NCI-H1417 (cell line): ENCODE measurements around the gene DIMT1.

Experiments used
- DNase-seq, 3 experiments: peaks; one replicate each; lab custom pipeline; 2025; lab: John Stamatoyannopoulos, UW

Gene DIMT1

GRCh38 chr5:62403411-62404250 is at the start of gene DIMT1:
Gene DIMT1 (minus strand): TSS chr5:62403905. CDS start chr5:62403772, 133 bp downstream.
- peak; percentile 85 to 98 (median 95) for DNase-seq

GRCh38 chr5:62450259-62450658 is 46.6 kb upstream of the DIMT1 start:
- DNase-seq = no peak

- DNase-seq = no peak
Measured at GRCh38 chr5:62448528-62448927, 44.8 kb upstream of the DIMT1 start.

- no peak for DNase-seq
Measured at GRCh38 chr5:62432621-62433064, 28.9 kb upstream of the DIMT1 start.

GRCh38 chr5:62431735-62432620 is 28.3 kb upstream of the DIMT1 start:
- no peak for DNase-seq

- DNase-seq = no peak
Measured at GRCh38 chr5:62424763-62425162, 21.1 kb upstream of the DIMT1 start.

- no peak for DNase-seq
Measured at GRCh38 chr5:62421414-62421813, 17.7 kb upstream of the DIMT1 start.

- DNase-seq = no peak
Measured at GRCh38 chr5:62419609-62420008, 15.9 kb upstream of the DIMT1 start.

- no peak for DNase-seq
Measured at GRCh38 chr5:62418462-62419076, 14.9 kb upstream of the DIMT1 start.

GRCh38 chr5:62413711-62414110 is 10.0 kb upstream of the DIMT1 start:
- no peak for DNase-seq

- DNase-seq = peak; percentile 93 to 100 (median 99)
Measured at GRCh38 chr5:62412549-62413329, 9.0 kb upstream of the DIMT1 start, which contains the start of gene IPO11. Gene IPO11 (plus strand): TSS chr5:62412763. CDS start chr5:62437280, 24,517 bp downstream.

GRCh38 chr5:62395210-62395950 is 8.3 kb downstream of the DIMT1 start:
- no peak for DNase-seq

- DNase-seq = no peak
Measured at GRCh38 chr5:62386824-62387223, 16.9 kb downstream of the DIMT1 start.

GRCh38 chr5:62385816-62386400 is 17.8 kb downstream of the DIMT1 start:
- no peak for DNase-seq

GRCh38 chr5:62385131-62385530 is 18.6 kb downstream of the DIMT1 start:
- no peak for DNase-seq

GRCh38 chr5:62376064-62376463 is 27.6 kb downstream of the DIMT1 start:
- DNase-seq = no peak

- no peak for DNase-seq
Measured at GRCh38 chr5:62375627-62376026, 28.1 kb downstream of the DIMT1 start.

GRCh38 chr5:62374090-62374489 is 29.6 kb downstream of the DIMT1 start:
- no peak for DNase-seq

- no peak for DNase-seq
Measured at GRCh38 chr5:62373382-62373781, 30.3 kb downstream of the DIMT1 start.

GRCh38 chr5:62372600-62372999 is 31.1 kb downstream of the DIMT1 start:
- DNase-seq = no peak
